A549 (cell line): ENCODE data around the gene SMIM7. TPM values are rescaled to one million over a fixed set of nuclear protein-coding genes. Genes with fewer than 3 reads are reported as not detected.

Experiments
- ATAC-seq, 2 experiments: fragments of 200-7000 bp in 1 of 2; fragments of >200 bp in 1 of 2; cut with Nextera tagmentation in 1 of 2; cut with Tn5 transposase in 1 of 2; 3 replicates each; pipeline versions ENCODE4 v1.8.0 to v1.9.1; 2018 to 2020; ENCODE audit warnings: mild to moderate bottlenecking in 1 of 2, moderate library complexity in 1 of 2
- CTCF ChIA-PET: fragments of 300-600 bp; sonication (Branson Sonifier 250); formaldehyde crosslinking; extraction: SDS; loops from one replicate; lab custom pipeline; 2021; ENCODE audit warnings: antibody characterized with exemption, inconsistent platforms; lab: Yijun Ruan, JAX
- POLR2A ChIA-PET: fragments of 350-600 bp; formaldehyde crosslinking; extraction: SDS; loops from one replicate; lab custom pipeline; 2021; ENCODE audit warnings: antibody characterized with exemption, inconsistent platforms; lab: Yijun Ruan, JAX
- DNase-seq, 2 experiments: peaks; one replicate each; pipeline versions ENCODE4 v3.0.0 to v3.0.0-alpha.2; 2011 to 2016; ENCODE audit warnings: low read depth in 1 of 2, low spot score in 1 of 2
- FAIRE-seq: peaks from 2 replicates; lab custom pipeline; 2011; peaks lifted over from hg19 to GRCh38; lab: Jason Lieb, UNC
- H3K27ac ChIP-seq, 2 experiments: fragments of >200 bp; sonication (Bioruptor Twin); formaldehyde crosslinking; 3 replicates each; pipeline ENCODE4 v1.5.1; 2016 to 2017
- H3K4me1 ChIP-seq: fragments of >200 bp; sonication (Bioruptor Twin); formaldehyde crosslinking; 3 replicates; pipeline ENCODE4 v1.6.1; 2016
- H3K4me2 ChIP-seq: fragments of >200 bp; sonication (Bioruptor Twin); formaldehyde crosslinking; 3 replicates; pipeline ENCODE4 v1.6.1; 2016
- H3K4me3 ChIP-seq: fragments of >200 bp; sonication (Bioruptor Twin); formaldehyde crosslinking; 3 replicates; pipeline ENCODE4 v1.5.1; 2016
- H3K9me3 ChIP-seq: fragments of >200 bp; sonication (Bioruptor Twin); formaldehyde crosslinking; 3 replicates; pipeline ENCODE4 v1.6.1; 2016
- BHLHE40 ChIP-seq: IDR thresholded peaks from 2 replicates; pipeline ENCODE4 v1.6.1; 2012; ENCODE audit warnings: low read depth, low read length, inconsistent platforms
- CBX8 ChIP-seq: fragments of 200-600 bp; sonication (generic); IDR thresholded peaks from 2 replicates; pipeline ENCODE4 v1.6.1; 2016
- CHD4 ChIP-seq: fragments of 200-600 bp; sonication (generic); IDR thresholded peaks from 2 replicates; pipeline ENCODE4 v1.6.1; 2016; ENCODE audit warnings: antibody characterized with exemption, mild to moderate bottlenecking, borderline replicate concordance
- EP300 ChIP-seq, 2 experiments: fragments of >200 bp; sonication (Bioruptor Twin); formaldehyde crosslinking; IDR thresholded peaks; 2 replicates in 1 of 2; 3 replicates in 1 of 2; pipeline ENCODE4 v1.6.1; 2016 to 2017
- FOSL2 ChIP-seq, 2 experiments: fragments of 450-650 bp in 1 of 2; fragments of >200 bp in 1 of 2; sonication (Bioruptor Twin) in 1 of 2; formaldehyde crosslinking; IDR thresholded peaks; 2 replicates each; pipeline versions ENCODE4 v1.5.0 to v1.6.1; 2016 to 2020; ENCODE audit warnings: mild to moderate bottlenecking in 1 of 2, moderate library complexity in 1 of 2
- GATA3 ChIP-seq: IDR thresholded peaks from 2 replicates; pipeline ENCODE4 v1.6.1; 2012; ENCODE audit warnings: borderline replicate concordance
- HOXB13 ChIP-seq: fragments of 250-450 bp; sonication (Bioruptor Pico); IDR thresholded peaks from 2 replicates; pipeline ENCODE4 v1.5.0; 2020; ENCODE audit warnings: low read depth, mild to moderate bottlenecking, moderate library complexity
- JUNB ChIP-seq: fragments of >200 bp; sonication (Bioruptor Twin); formaldehyde crosslinking; IDR thresholded peaks from 2 replicates; pipeline ENCODE4 v1.6.1; 2016
- KDM1A ChIP-seq: fragments of 200-600 bp; sonication (generic); IDR thresholded peaks from 2 replicates; pipeline ENCODE4 v1.6.1; 2016; ENCODE audit warnings: low read depth, mild to moderate bottlenecking
- MYC ChIP-seq: IDR thresholded peaks from 2 replicates; pipeline ENCODE4 v1.6.1; 2012; ENCODE audit warnings: mild to moderate bottlenecking, inconsistent platforms, low read length, improper control_type of control experiment, borderline replicate concordance
- NFE2L2 ChIP-seq: fragments of 150-350 bp; conservative IDR thresholded peaks from 2 replicates; pipeline ENCODE4 v1.6.1; 2014; ENCODE audit warnings: low read length
- NPAS2 ChIP-seq: fragments of 250-450 bp; sonication (Bioruptor Pico); IDR thresholded peaks from 2 replicates; pipeline ENCODE4 v1.8.0; 2022; ENCODE audit warnings: mild to moderate bottlenecking, moderate library complexity, borderline replicate concordance
- NR3C1 ChIP-seq: fragments of >200 bp; sonication (Bioruptor Twin); formaldehyde crosslinking; IDR thresholded peaks from 3 replicates; pipeline ENCODE4 v1.6.1; 2017
- POLR2AphosphoS2 ChIP-seq: conservative IDR thresholded peaks from 2 replicates; pipeline ENCODE4 v1.6.1; 2012; ENCODE audit warnings: low read length, improper control_type of control experiment, inconsistent platforms
- RAD21 ChIP-seq, 2 experiments: fragments of >200 bp in 1 of 2; sonication (Bioruptor Twin) in 1 of 2; formaldehyde crosslinking in 1 of 2; IDR thresholded peaks in 1 of 2; conservative IDR thresholded peaks in 1 of 2; 2 replicates in 1 of 2; 3 replicates in 1 of 2; pipeline ENCODE4 v1.6.1; 2012 to 2018; ENCODE audit warnings: inconsistent platforms in 1 of 2
- RARB ChIP-seq: fragments of 250-450 bp; sonication (Bioruptor Pico); IDR thresholded peaks from 2 replicates; pipeline ENCODE4 v1.8.0; 2021; ENCODE audit warnings: mild to moderate bottlenecking, moderate library complexity
- RFX5 ChIP-seq: fragments of 450-650 bp; IDR thresholded peaks from 2 replicates; pipeline ENCODE4 v1.7.1; 2014; ENCODE audit warnings: antibody characterized with exemption, mild to moderate bottlenecking, moderate library complexity
- RNF2 ChIP-seq: fragments of 200-600 bp; sonication (generic); IDR thresholded peaks from 2 replicates; pipeline ENCODE4 v1.6.1; 2016; ENCODE audit warnings: low read depth, mild to moderate bottlenecking, antibody characterized with exemption, moderate library complexity, borderline replicate concordance
- SMC3 ChIP-seq: fragments of >200 bp; sonication (Bioruptor Twin); formaldehyde crosslinking; IDR thresholded peaks from 3 replicates; pipeline ENCODE4 v1.6.1; 2018; ENCODE audit warnings: inconsistent platforms
- WGBS: methylation state at CpG from one replicate; pipeline ENCODE4 v1.1.6; 2017; ENCODE audit errors: missing lambda C conversion rate; 5-methylcytosine and 5-hydroxymethylcytosine counted together
- polyA plus RNA-seq, 4 experiments: library from polyadenylated mRNA; depleted of rRNA in 3 of 4; stranded (reverse); fragments of >200 nt; fragmentation: RNase III in 1 of 4; extraction: RNeasy Plus Mini Kit Qiagen cat#74134 plus additional on column Dnase treatment in 1 of 4; gene quantifications; 2 replicates in 3 of 4; 3 replicates in 1 of 4; pipeline ENCODE4 v1.2.3, GENCODE V29; 2011 to 2017
- TF ChIP-seq, protein P1 (sequence below): IDR thresholded peaks from 2 replicates; pipeline ENCODE4 v1.6.1; 2012; ENCODE audit warnings: low read depth, borderline replicate concordance
- TF ChIP-seq, protein P2 (sequence below): fragments of >200 bp; sonication (Bioruptor Twin); formaldehyde crosslinking; IDR thresholded peaks from 2 replicates; pipeline ENCODE4 v1.6.1; 2016
- TF ChIP-seq, protein P3 (sequence below): fragments of >200 bp; sonication (Bioruptor Twin); formaldehyde crosslinking; IDR thresholded peaks from 3 replicates; pipeline ENCODE4 v1.5.1; 2016
- TF ChIP-seq, protein P4 (sequence below): fragments of 150-350 bp; IDR thresholded peaks from 2 replicates; pipeline ENCODE4 v1.6.1; 2014; ENCODE audit warnings: low read depth, mild to moderate bottlenecking, low read length

The SMIM7 gene
- polyA plus RNA-seq, 2 of the 4 experiments (the other 2 are of a cell fraction) = 74.7 to 98.8 TPM

DNA sequence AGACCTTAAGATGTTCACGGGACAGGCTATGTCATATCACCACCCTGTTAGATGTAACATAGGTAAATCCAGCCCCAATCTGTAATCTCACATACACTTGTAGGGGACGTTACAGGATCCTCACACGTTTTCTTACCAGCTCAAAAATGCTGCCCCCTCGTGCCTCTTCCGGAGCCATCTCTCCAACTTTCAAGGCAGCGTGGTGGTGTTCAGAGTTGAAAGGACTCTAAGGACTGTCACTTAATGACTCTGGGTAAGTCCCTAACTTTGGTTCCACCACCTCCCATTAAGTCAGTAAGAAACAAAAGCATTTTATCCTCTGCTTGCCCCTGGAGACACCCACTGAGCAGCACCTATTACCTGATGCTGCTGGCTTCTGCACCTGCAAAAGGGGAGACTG is 36.4 kb downstream of the SMIM7 start:
- ChIA-PET CTCF (no interaction called here), POLR2A (no interaction called here)
- Histone ChIP-seq H3K9me3 (no peaks in the 10 kb centered on the region), H3K27ac (no peak overlapping the region), H3K4me2 (no peak overlapping the region), H3K4me3 (no peak overlapping the region)
- no peak for FAIRE-seq
- no peak for DNase-seq
- TF ChIP-seq, protein P1, sequence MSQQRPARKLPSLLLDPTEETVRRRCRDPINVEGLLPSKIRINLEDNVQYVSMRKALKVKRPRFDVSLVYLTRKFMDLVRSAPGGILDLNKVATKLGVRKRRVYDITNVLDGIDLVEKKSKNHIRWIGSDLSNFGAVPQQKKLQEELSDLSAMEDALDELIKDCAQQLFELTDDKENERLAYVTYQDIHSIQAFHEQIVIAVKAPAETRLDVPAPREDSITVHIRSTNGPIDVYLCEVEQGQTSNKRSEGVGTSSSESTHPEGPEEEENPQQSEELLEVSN = no peak
- TF ChIP-seq RFX5 = no peak
- no peak for TF ChIP-seq NFE2L2
- TF ChIP-seq BHLHE40 = no peak
- no peak for TF ChIP-seq POLR2AphosphoS2
- no peak for TF ChIP-seq CBX8
- TF ChIP-seq GATA3 = no peak
- TF ChIP-seq CHD4 = no peak
- TF ChIP-seq KDM1A = no peak
- no peak for TF ChIP-seq MYC
- TF ChIP-seq RNF2 = no peak
- no peak for TF ChIP-seq FOSL2 (IDR thresholded peaks at IDR 0.05)
- no peak for TF ChIP-seq FOSL2 (CRISPR knock-in tag; IDR thresholded peaks at IDR 0.05)
- TF ChIP-seq, protein P2, sequence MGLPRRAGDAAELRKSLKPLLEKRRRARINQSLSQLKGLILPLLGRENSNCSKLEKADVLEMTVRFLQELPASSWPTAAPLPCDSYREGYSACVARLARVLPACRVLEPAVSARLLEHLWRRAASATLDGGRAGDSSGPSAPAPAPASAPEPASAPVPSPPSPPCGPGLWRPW = no peak
- no peak for TF ChIP-seq EP300 (IDR thresholded peaks at IDR 0.05)
- TF ChIP-seq RARB (CRISPR knock-in tag) = no peak
- TF ChIP-seq, protein P3, sequence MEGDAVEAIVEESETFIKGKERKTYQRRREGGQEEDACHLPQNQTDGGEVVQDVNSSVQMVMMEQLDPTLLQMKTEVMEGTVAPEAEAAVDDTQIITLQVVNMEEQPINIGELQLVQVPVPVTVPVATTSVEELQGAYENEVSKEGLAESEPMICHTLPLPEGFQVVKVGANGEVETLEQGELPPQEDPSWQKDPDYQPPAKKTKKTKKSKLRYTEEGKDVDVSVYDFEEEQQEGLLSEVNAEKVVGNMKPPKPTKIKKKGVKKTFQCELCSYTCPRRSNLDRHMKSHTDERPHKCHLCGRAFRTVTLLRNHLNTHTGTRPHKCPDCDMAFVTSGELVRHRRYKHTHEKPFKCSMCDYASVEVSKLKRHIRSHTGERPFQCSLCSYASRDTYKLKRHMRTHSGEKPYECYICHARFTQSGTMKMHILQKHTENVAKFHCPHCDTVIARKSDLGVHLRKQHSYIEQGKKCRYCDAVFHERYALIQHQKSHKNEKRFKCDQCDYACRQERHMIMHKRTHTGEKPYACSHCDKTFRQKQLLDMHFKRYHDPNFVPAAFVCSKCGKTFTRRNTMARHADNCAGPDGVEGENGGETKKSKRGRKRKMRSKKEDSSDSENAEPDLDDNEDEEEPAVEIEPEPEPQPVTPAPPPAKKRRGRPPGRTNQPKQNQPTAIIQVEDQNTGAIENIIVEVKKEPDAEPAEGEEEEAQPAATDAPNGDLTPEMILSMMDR = no peak
- TF ChIP-seq, protein P4, sequence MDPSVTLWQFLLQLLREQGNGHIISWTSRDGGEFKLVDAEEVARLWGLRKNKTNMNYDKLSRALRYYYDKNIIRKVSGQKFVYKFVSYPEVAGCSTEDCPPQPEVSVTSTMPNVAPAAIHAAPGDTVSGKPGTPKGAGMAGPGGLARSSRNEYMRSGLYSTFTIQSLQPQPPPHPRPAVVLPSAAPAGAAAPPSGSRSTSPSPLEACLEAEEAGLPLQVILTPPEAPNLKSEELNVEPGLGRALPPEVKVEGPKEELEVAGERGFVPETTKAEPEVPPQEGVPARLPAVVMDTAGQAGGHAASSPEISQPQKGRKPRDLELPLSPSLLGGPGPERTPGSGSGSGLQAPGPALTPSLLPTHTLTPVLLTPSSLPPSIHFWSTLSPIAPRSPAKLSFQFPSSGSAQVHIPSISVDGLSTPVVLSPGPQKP = no peak
- TF ChIP-seq HOXB13 (CRISPR knock-in tag) = no peak
- TF ChIP-seq, all 56 proteins: peak for 0
- H3K4me1 ChIP-seq = peaks cover 9% of the 10 kb centered on the region; the same call in 2 of the 3 replicates
- WGBS = 89% methylated on average over 6 of the region's 6 CpGs
- ATAC-seq = no peak

DNA sequence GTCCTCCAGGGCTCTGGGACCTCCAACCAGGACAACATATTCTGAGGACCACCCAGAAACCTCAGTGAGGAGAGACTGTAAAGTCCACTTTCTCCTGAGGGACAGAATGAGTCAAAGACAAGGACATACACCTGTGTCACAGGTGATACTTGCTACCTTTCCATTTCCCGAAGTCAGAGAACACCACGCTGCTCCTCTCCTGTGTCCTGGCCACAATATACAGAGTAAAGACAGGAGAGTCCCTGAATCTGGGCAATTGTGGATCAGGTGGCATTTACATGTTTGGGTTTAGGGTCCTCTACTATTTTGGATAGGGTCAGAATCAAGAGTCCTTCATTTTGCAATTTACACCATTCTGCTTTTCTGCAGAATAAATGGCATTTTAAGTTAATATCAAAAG is 36.9 kb downstream of the SMIM7 start:
- POLR2A ChIA-PET = no interaction called here
- ATAC-seq = no peak
- CTCF ChIA-PET = no interaction called here

More for the DNA sequence above, 36.9 kb downstream of the SMIM7 start:
- TF ChIP-seq, protein P4 = no peak
- TF ChIP-seq GATA3 = no peak
- TF ChIP-seq NPAS2 (CRISPR knock-in tag) = no peak
- no peak for TF ChIP-seq RAD21 (conservative IDR thresholded peaks at IDR 0.05 in 1 of 2, IDR thresholded peaks at IDR 0.05 in 1 of 2)
- no peak for TF ChIP-seq RFX5
- TF ChIP-seq RNF2 = no peak
- TF ChIP-seq BHLHE40 = no peak
- TF ChIP-seq NR3C1 = no peak
- no peak for TF ChIP-seq KDM1A
- no peak for TF ChIP-seq SMC3
- no peak for TF ChIP-seq JUNB
- H3K4me3 ChIP-seq = no peak overlapping the region
- H3K27ac ChIP-seq = no peak overlapping the region
- H3K4me2 ChIP-seq = no peak overlapping the region
- WGBS = 78% methylated on average over 2 of the region's 2 CpGs
- peaks cover 9% of the 10 kb centered on the region; the same call in 2 of the 3 replicates for H3K4me1 ChIP-seq
- no peak for DNase-seq
- H3K9me3 ChIP-seq = no peaks in the 10 kb centered on the region
- no peak for FAIRE-seq
